GM12878 (cell line): ENCODE measurements around the gene DTL. TPM values are rescaled to one million over a fixed set of nuclear protein-coding genes. Genes with fewer than 3 reads are reported as not detected.

Experiments used
- ATAC-seq: fragments of 200-7000 bp; cut with Tn5 transposase; 3 replicates; pipeline ENCODE4 v1.9.1; 2020; ENCODE audit warnings: mild to moderate bottlenecking, moderate library complexity
- BruUV-seq: library from RNA; stranded (reverse); fragments of 400-500 nt; replicated peaks from 2 replicates; lab custom pipeline; 2021; lab: Mats Ljungman, UMichigan
- CTCF ChIA-PET: fragments of 300-600 bp; sonication (Branson Sonifier 250); formaldehyde crosslinking; extraction: SDS; loops from one replicate; lab custom pipeline; 2021; ENCODE audit warnings: inconsistent platforms; lab: Yijun Ruan, JAX
- POLR2A ChIA-PET: fragments of 350-600 bp; formaldehyde crosslinking; extraction: SDS; loops from one replicate; lab custom pipeline; 2021; ENCODE audit warnings: inconsistent platforms; lab: Charles Lee
- RAD21 ChIA-PET: fragments of 300-600 bp; sonication (Branson Sonifier 250); formaldehyde crosslinking; loops from one replicate; lab custom pipeline; 2023; ENCODE audit warnings: antibody characterized with exemption; ENCODE audit not compliant: unreplicated experiment; lab: Charles Lee
- SMC1A ChIA-PET: fragments of 300-600 bp; sonication (Branson Sonifier 250); formaldehyde crosslinking; loops from one replicate; lab custom pipeline; 2023; ENCODE audit not compliant: unreplicated experiment, uncharacterized antibody; lab: Charles Lee
- DNase-seq: peaks from one replicate; pipeline ENCODE4 v3.0.0-alpha.2; 2011; ENCODE audit warnings: low read depth, low spot score
- FAIRE-seq: peaks from 3 replicates; lab custom pipeline; 2011; peaks lifted over from hg19 to GRCh38; lab: Jason Lieb, UNC
- H2AFZ ChIP-seq: 2 replicates; pipeline ENCODE4 v1.6.0; 2011; ENCODE audit warnings: low read depth, low read length, control low read depth; ENCODE audit not compliant: control insufficient read depth
- H3K27ac ChIP-seq: 2 replicates; pipeline ENCODE4 v1.5.1; 2011; ENCODE audit warnings: control low read depth; ENCODE audit not compliant: control insufficient read depth, insufficient read depth
- H3K27me3 ChIP-seq, 2 experiments: replicated peaks in 1 of 2; 2 replicates each; pipeline versions ENCODE4 v1.6.0 to v1.6.1; 2011; ENCODE audit warnings: low read length in 1 of 2; ENCODE audit not compliant: control insufficient read depth in 2 of 2, insufficient read depth in 2 of 2
- H3K36me3 ChIP-seq, 2 experiments: 2 replicates each; pipeline ENCODE4 v1.5.1; 2011; ENCODE audit warnings: low read length in 1 of 2; ENCODE audit not compliant: control insufficient read depth in 2 of 2, insufficient read depth in 2 of 2
- H3K4me1 ChIP-seq: 2 replicates; pipeline ENCODE4 v1.6.1; 2011; ENCODE audit warnings: mild to moderate bottlenecking, low read length, moderate library complexity, mixed read lengths; ENCODE audit not compliant: control insufficient read depth, insufficient read depth
- H3K4me2 ChIP-seq: 2 replicates; pipeline ENCODE4 v1.6.0; 2011; ENCODE audit warnings: control low read depth; ENCODE audit not compliant: control insufficient read depth, insufficient read depth
- H3K4me3 ChIP-seq: fragments of 200-600 bp; sonication (generic); 2 replicates; pipeline ENCODE4 v1.5.1; 2016
- H3K79me2 ChIP-seq: 2 replicates; pipeline ENCODE4 v1.6.0; 2011; ENCODE audit warnings: low read length; ENCODE audit not compliant: control insufficient read depth, insufficient read depth
- H3K9ac ChIP-seq: 2 replicates; pipeline ENCODE4 v1.8.0; 2011; ENCODE audit warnings: low read length, control low read depth, mixed read lengths; ENCODE audit not compliant: control insufficient read depth, insufficient read depth
- H3K9me3 ChIP-seq: replicated peaks from 3 replicates; pipeline ENCODE4 v1.5.1; 2011; ENCODE audit warnings: mild to moderate bottlenecking, low read length; ENCODE audit not compliant: control insufficient read depth, insufficient read depth
- H4K20me1 ChIP-seq: 2 replicates; pipeline ENCODE4 v1.6.0; 2011; ENCODE audit not compliant: control insufficient read depth, insufficient read depth
- BCL3 ChIP-seq: IDR thresholded peaks from 2 replicates; pipeline ENCODE4 v1.6.1; 2011; ENCODE audit warnings: borderline replicate concordance, low read depth, mild to moderate bottlenecking, moderate library complexity, low read length; ENCODE audit not compliant: insufficient read depth, poor library complexity, severe bottlenecking
- BMI1 ChIP-seq: fragments of 450-650 bp; IDR thresholded peaks from 2 replicates; pipeline ENCODE4 v1.6.1; 2016; ENCODE audit warnings: mild to moderate bottlenecking, moderate library complexity, borderline replicate concordance
- CBX3 ChIP-seq: fragments of 200-600 bp; sonication (generic); IDR thresholded peaks from 2 replicates; pipeline ENCODE4 v1.6.1; 2016; ENCODE audit warnings: low read depth, borderline replicate concordance
- CEBPZ ChIP-seq: fragments of 150-350 bp; IDR thresholded peaks from 2 replicates; pipeline ENCODE4 v1.6.1; 2016; ENCODE audit warnings: low read depth, low read length
- CREB1 ChIP-seq: IDR thresholded peaks from 2 replicates; pipeline ENCODE4 v1.6.1; 2012; ENCODE audit warnings: low read depth, mild to moderate bottlenecking, inconsistent platforms
- DPF2 ChIP-seq: fragments of 450-650 bp; IDR thresholded peaks from 2 replicates; pipeline ENCODE4 v1.6.1; 2017; ENCODE audit warnings: mild to moderate bottlenecking
- EZH2 ChIP-seq: IDR thresholded peaks from 2 replicates; pipeline ENCODE4 v1.6.1; 2012; ENCODE audit warnings: low read depth, mild to moderate bottlenecking, control low read depth, inconsistent platforms, low read length, borderline replicate concordance; ENCODE audit not compliant: control insufficient read depth
- HDAC2 ChIP-seq: fragments of 200-600 bp; sonication (generic); IDR thresholded peaks from 2 replicates; pipeline ENCODE4 v1.6.1; 2017
- KDM1A ChIP-seq: fragments of 200-600 bp; sonication (generic); IDR thresholded peaks from 2 replicates; pipeline ENCODE4 v1.6.1; 2016; ENCODE audit warnings: borderline replicate concordance
- MTA2 ChIP-seq: fragments of 450-650 bp; IDR thresholded peaks from 2 replicates; pipeline ENCODE4 v1.6.1; 2016; ENCODE audit warnings: low read depth, mild to moderate bottlenecking, moderate library complexity
- MYB ChIP-seq: fragments of 150-350 bp; IDR thresholded peaks from 2 replicates; pipeline ENCODE4 v1.6.1; 2014; ENCODE audit warnings: mild to moderate bottlenecking, low read depth, low read length, borderline replicate concordance
- SMAD5 ChIP-seq: IDR thresholded peaks from 2 replicates; pipeline ENCODE4 v1.6.1; 2016; ENCODE audit warnings: antibody characterized with exemption, low read depth
- SMARCA5 ChIP-seq: fragments of 450-650 bp; IDR thresholded peaks from 2 replicates; pipeline ENCODE4 v1.6.1; 2017; ENCODE audit warnings: mild to moderate bottlenecking
- SREBF2 ChIP-seq: IDR thresholded peaks from 2 replicates; pipeline ENCODE4 v1.6.1; 2012; ENCODE audit warnings: mild to moderate bottlenecking, low read length
- TCF12 ChIP-seq: IDR thresholded peaks from 2 replicates; pipeline ENCODE4 v1.6.1; 2011; ENCODE audit warnings: low read depth, mild to moderate bottlenecking, low read length
- TCF7 ChIP-seq: IDR thresholded peaks from 2 replicates; pipeline ENCODE4 v1.6.1; 2014; ENCODE audit warnings: antibody characterized with exemption, borderline replicate concordance
- YY1 ChIP-seq: IDR thresholded peaks from 2 replicates; pipeline ENCODE4 v1.6.1; 2011; ENCODE audit warnings: low read depth, mild to moderate bottlenecking, low read length
- ZBTB11 ChIP-seq: fragments of 450-650 bp; formaldehyde crosslinking; IDR thresholded peaks from 2 replicates; pipeline ENCODE4 v1.5.0; 2022; ENCODE audit warnings: mild to moderate bottlenecking, missing genetic modification characterization
- ZNF24 ChIP-seq: fragments of 450-650 bp; IDR thresholded peaks from 2 replicates; pipeline ENCODE4 v1.6.1; 2017; ENCODE audit warnings: antibody characterized with exemption, mild to moderate bottlenecking
- WGBS: methylation state at CpG from one replicate; pipeline ENCODE4 v1.1.6; 2016; ENCODE audit warnings: low lambda C conversion rate; ENCODE audit not compliant: insufficient replicate concordance, insufficient coverage; ENCODE audit errors: missing lambda C conversion rate; 5-methylcytosine and 5-hydroxymethylcytosine counted together
- in situ Hi-C: fragments of 300-500 bp; cut with MboI; formaldehyde crosslinking; loops from 9 replicates; pipeline ENCODE4 v1.14.3; 2018; ENCODE audit warnings: mixed read lengths
- intact Hi-C: fragments of 100-400 bp; cut with micrococcal nuclease; formaldehyde crosslinking; loops from one replicate; pipeline ENCODE4 v1.14.2; 2022; ENCODE audit not compliant: unreplicated experiment
- polyA plus RNA-seq, 11 experiments: library from polyadenylated mRNA; depleted of rRNA in 4 of 11; unstranded in 6 of 11; stranded (reverse) in 5 of 11; fragments of >200 nt; fragmentation: Nextera tagmentation in 4 of 11; fragmentation: Illumina TruSeq in 1 of 11; extraction: Ambion mirVana in 4 of 11; extraction: Trizol in 1 of 11; gene quantifications; 1 replicate in 1 of 11; 2 replicates in 10 of 11; pipeline versions ENCODE4 v1.2.1 to v1.2.3, GENCODE V29; 2011 to 2016; ENCODE audit warnings: inconsistent platforms in 2 of 11, missing spikeins in 2 of 11, low read depth in 1 of 11
- total RNA-seq, 4 experiments: library from RNA; depleted of rRNA in 3 of 4; stranded (reverse); fragments of >200 nt in 3 of 4; fragmentation: Illumina TruSeq in 1 of 4; extraction: Trizol in 1 of 4; gene quantifications; 2 replicates each; pipeline versions ENCODE4 v1.2.1 to v1.2.3, GENCODE V29; 2013 to 2021

Gene DTL
- total and polyA plus RNA-seq, 10 of the 15 experiments (the other 5 are each of a cell fraction or from before 2014, with no cell fraction given) = 24.1 to 73.4 (median 52.2) TPM

GRCh38 chr1:212133319-212133718, 97.8 kb downstream of the DTL start:
- CTCF ChIA-PET = interaction anchor here (1.1 kb wide), 1 partner anchor 323 kb away, joined by 3 read pairs; no protein-coding TSS in a partner anchor

More at GRCh38 chr1:212133319-212133718, 97.8 kb downstream of the DTL start:
- H3K9ac ChIP-seq = no peak overlapping the region
- RAD21 ChIA-PET = no interaction called here
- H3K4me2 ChIP-seq = no peak overlapping the region
- H3K27ac ChIP-seq = no peak overlapping the region
- SMC1A ChIA-PET = no interaction called here
- in situ Hi-C loops = no loop called here
- H3K4me3 ChIP-seq = no peak overlapping the region
- no peak overlapping the region for H2AFZ ChIP-seq
- no peak for ATAC-seq
- H3K36me3 ChIP-seq = no peaks in the 10 kb centered on the region
- no peaks in the 10 kb centered on the region for H3K9me3 ChIP-seq
- H3K79me2 ChIP-seq = no peaks in the 10 kb centered on the region
- 96% methylated on average over 2 of the region's 2 CpGs for WGBS
- BruUV-seq = no TSS peak
- no peak for TF ChIP-seq SMARCA5
- TF ChIP-seq BCL3 = no peak
- no peak for TF ChIP-seq CEBPZ
- no peak for TF ChIP-seq MYB
- no peak for TF ChIP-seq DPF2
- TF ChIP-seq CREB1 = no peak
- TF ChIP-seq SREBF2 = no peak
- TF ChIP-seq ZBTB11 (CRISPR knock-in tag) = no peak
- TF ChIP-seq TCF7 = no peak
- TF ChIP-seq KDM1A = no peak
- TF ChIP-seq HDAC2 = no peak
- TF ChIP-seq TCF12 = no peak
- no peak for TF ChIP-seq SMAD5
- no peak for TF ChIP-seq EZH2
- TF ChIP-seq ZNF24 = no peak
- no peak for TF ChIP-seq MTA2
- TF ChIP-seq CBX3 = no peak
- TF ChIP-seq YY1 = no peak
- no peak for TF ChIP-seq BMI1
- H3K4me1 ChIP-seq = no peaks in the 10 kb centered on the region
- DNase-seq = no peak
- no peaks in the 10 kb centered on the region for H3K27me3 ChIP-seq
- intact Hi-C loops = no loop called here
- FAIRE-seq = no peak
- POLR2A ChIA-PET = no interaction called here
- no peaks in the 10 kb centered on the region for H4K20me1 ChIP-seq
